Thymus (tissue), 11 donors: Measurements from ENCODE around the gene ATP4B. TPM values are rescaled to one million over a fixed set of nuclear protein-coding genes. Genes with fewer than 3 reads are reported as not detected.

ENCODE experiments used
- DNase-seq, 9 donors: peaks; one replicate each; pipeline ENCODE4 v3.0.0-alpha.2; 2013; ENCODE audit warnings: low spot score in 9 of 9, low read depth in 6 of 9, missing footprints in 1 of 9
- H3K27ac ChIP-seq, 2 donors: one replicate each; pipeline ENCODE4 v1.5.1; 2013; ENCODE audit warnings: control low read depth in 1 of 2, low read depth in 1 of 2, low read length in 1 of 2, mild to moderate bottlenecking in 1 of 2, moderate library complexity in 1 of 2
- H3K27me3 ChIP-seq, 2 donors: one replicate each; pipeline ENCODE4 v1.5.1; 2013; ENCODE audit warnings: low read length in 1 of 2; ENCODE audit not compliant: control insufficient read depth in 2 of 2, insufficient read depth in 1 of 2
- H3K36me3 ChIP-seq, 2 donors: one replicate each; pipeline ENCODE4 v1.5.1; 2013; ENCODE audit warnings: low read length in 1 of 2, mild to moderate bottlenecking in 1 of 2, moderate library complexity in 1 of 2; ENCODE audit not compliant: control insufficient read depth in 2 of 2, insufficient read depth in 2 of 2
- H3K4me1 ChIP-seq, 2 donors: one replicate each; pipeline ENCODE4 v1.5.1; 2013; ENCODE audit warnings: low read length in 2 of 2; ENCODE audit not compliant: control insufficient read depth in 2 of 2, insufficient read depth in 2 of 2
- H3K4me3 ChIP-seq, 2 donors: one replicate each; pipeline ENCODE4 v1.5.1; 2013; ENCODE audit warnings: low read length in 2 of 2, control low read depth in 1 of 2, mild to moderate bottlenecking in 1 of 2
- H3K9me3 ChIP-seq, 2 donors: one replicate each; pipeline ENCODE4 v1.5.1; 2013; ENCODE audit warnings: low read length in 1 of 2, mild to moderate bottlenecking in 1 of 2; ENCODE audit not compliant: control insufficient read depth in 2 of 2, insufficient read depth in 1 of 2
- WGBS: extraction: QIAGEN DNeasy Blood & Tissue Kit; methylation state at CpG from one replicate; pipeline ENCODE4 v1.1.7; 2013; 5-methylcytosine and 5-hydroxymethylcytosine counted together
- polyA plus RNA-seq: library from polyadenylated mRNA; stranded (reverse); fragments of 200-250 nt; gene quantifications from one replicate; pipeline ENCODE4 v1.2.3, GENCODE V29; 2013
- total RNA-seq: library from RNA; stranded (reverse); fragments of 120-200 nt; gene quantifications from one replicate; pipeline ENCODE4 v1.2.4, GENCODE V29; 2013
- donor health status: healthy.

ATP4B gene
- total and polyA plus RNA-seq, 2 donors, result 0.34 to 0.38 TPM

DNA sequence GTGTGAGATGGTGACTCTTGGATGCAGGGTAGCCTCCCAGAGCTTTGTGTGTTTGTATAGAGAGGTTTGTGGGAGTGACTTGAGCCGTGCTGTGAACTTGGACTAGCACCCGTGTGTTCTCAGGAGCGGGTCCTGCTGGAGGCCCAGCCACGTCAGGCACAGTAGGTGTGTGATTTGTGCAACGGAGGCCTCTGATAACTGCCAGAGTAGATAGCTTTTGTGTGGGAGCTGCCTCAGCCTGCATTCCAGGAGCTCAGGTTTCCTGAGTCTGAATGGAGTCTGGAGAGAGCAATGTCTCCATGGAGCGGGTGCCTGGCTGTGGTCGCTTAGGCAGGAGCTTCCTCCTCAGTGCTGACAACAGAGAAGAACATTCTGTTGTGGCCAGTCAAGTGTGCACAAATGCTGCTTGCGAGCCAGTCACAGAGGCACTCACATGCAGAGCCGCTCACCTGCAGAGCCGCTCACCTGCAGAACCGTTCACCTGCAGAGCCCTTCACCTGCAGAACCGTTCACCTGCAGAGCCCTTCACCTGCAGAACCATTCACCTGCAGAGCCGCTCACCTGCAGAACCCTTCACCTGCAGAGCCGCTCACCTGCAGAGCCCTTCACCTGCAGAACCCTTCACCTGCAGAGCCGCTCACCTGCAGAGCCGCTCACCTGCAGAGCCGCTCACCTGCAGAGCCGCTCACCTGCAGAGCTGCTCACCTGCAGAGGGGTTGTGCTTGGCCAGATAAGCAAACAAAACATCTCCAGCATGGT, 40.8 kb downstream of the ATP4B start:
- DNase-seq, result peak in 1 of 9 donors; percentile 10
- no peak overlapping the region for H3K27ac ChIP-seq
- WGBS, result 89% methylated on average over 18 of the region's 18 CpGs
- no peaks in the 10 kb centered on the region for H3K4me1 ChIP-seq
- H3K36me3 ChIP-seq, result peaks cover 25 to 28% of the 10 kb centered on the region in 2 donors
- no peaks in the 10 kb centered on the region for H3K9me3 ChIP-seq
- H3K27me3 ChIP-seq, result no peaks in the 10 kb centered on the region
- no peak overlapping the region for H3K4me3 ChIP-seq

DNA sequence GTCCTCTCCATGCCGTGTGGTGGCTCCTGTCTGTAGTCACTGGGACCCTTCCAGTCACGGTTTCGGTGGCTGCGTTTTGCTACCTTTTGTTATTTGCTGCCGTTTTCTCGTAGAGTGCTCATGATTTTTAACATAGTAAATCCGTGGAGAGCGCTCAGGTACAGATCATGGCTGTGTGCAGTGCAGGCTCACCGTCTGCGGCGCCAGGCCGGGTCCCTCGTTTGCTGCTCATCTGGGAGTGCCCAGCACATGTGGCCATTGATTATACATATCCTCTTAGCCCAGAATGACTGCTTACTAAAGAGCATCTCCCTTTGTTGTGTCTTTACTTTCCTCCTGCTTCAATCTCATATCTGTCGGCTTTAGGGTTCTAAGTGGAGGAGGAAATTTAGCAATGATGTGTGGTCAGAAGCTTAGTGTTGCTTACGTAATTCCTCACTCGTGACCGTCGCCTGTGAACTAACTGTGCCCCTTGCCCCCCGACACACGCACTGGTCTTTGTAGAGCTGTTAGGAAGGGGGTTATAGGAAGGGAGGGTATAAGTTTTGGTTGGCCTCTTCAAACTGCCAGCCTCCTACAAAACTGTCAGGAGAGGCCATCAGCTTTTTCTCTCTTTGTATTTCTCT, 41.6 kb downstream of the ATP4B start:
- H3K27ac ChIP-seq, result no peak overlapping the region
- H3K9me3 ChIP-seq, result no peaks in the 10 kb centered on the region
- no peak for DNase-seq
- H3K27me3 ChIP-seq, result no peaks in the 10 kb centered on the region
- 97% methylated on average over 20 of the region's 20 CpGs for WGBS
- H3K4me3 ChIP-seq, result no peak overlapping the region
- peaks cover 32 to 34% of the 10 kb centered on the region in 2 donors for H3K36me3 ChIP-seq
- no peaks in the 10 kb centered on the region for H3K4me1 ChIP-seq

DNA sequence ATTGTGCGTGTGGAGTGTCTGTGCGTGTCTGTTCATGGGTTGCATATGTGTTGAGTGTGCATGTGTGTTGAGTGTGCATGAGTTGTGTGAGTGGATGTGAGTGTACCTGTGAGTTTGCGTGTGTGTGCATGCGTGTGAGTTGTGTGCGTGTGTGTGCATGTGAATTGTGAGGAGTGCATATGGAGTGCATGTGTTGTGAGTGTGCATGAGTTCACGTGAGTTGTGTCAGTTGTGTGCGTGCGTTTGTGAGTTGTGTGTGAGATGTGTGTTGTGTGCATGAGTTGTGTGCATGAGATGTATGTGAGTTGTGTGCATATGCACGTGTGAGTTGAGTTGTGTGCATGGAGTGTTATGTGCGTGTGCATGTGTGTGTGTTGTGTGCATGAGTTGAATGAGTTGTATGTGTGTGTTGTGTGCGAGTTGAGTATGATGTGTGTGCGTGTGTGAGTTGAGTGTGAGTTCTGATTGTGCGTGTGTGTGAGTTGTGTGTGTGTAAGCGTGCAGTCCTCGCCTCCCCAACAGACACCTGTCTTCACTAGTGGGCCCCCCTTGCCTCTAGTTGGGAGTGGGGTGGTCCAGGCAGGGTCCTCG, 44.1 kb downstream of the ATP4B start:
- H3K36me3 ChIP-seq, result peaks cover 47 to 52% of the 10 kb centered on the region in 2 donors
- no peaks in the 10 kb centered on the region for H3K4me1 ChIP-seq
- no peak for DNase-seq
- no peaks in the 10 kb centered on the region for H3K27me3 ChIP-seq
- WGBS, result 98% methylated on average over 16 of the region's 16 CpGs
- no peak overlapping the region for H3K4me3 ChIP-seq
- no peak overlapping the region for H3K27ac ChIP-seq
- H3K9me3 ChIP-seq, result no peaks in the 10 kb centered on the region

DNA sequence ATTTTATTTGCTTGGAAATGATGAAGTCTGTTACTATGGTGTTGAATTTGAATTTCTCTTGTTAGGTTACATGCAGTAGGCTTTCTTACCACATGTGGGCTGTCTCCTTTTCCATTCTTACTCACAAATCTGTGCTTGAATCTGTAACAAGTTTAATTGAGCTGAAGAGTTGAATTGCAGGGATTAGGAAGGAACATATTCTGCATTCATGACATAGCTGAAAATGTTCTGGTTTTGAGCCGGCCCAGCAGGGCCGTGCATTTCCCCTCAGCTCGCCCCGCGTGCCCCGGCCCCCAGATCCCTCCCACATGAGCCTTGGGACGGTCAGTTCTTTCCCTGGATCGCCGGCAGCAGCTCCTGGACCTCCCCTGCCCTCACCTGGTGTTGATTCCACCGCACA, 45.4 kb downstream of the ATP4B start:
- no peaks in the 10 kb centered on the region for H3K27me3 ChIP-seq
- H3K27ac ChIP-seq, result no peak overlapping the region
- H3K4me3 ChIP-seq, result no peak overlapping the region
- H3K4me1 ChIP-seq, result no peaks in the 10 kb centered on the region
- WGBS, result 98% methylated on average over 10 of the region's 10 CpGs
- no peaks in the 10 kb centered on the region for H3K9me3 ChIP-seq
- DNase-seq, result no peak
- peaks cover 45 to 50% of the 10 kb centered on the region in 2 donors for H3K36me3 ChIP-seq

DNA sequence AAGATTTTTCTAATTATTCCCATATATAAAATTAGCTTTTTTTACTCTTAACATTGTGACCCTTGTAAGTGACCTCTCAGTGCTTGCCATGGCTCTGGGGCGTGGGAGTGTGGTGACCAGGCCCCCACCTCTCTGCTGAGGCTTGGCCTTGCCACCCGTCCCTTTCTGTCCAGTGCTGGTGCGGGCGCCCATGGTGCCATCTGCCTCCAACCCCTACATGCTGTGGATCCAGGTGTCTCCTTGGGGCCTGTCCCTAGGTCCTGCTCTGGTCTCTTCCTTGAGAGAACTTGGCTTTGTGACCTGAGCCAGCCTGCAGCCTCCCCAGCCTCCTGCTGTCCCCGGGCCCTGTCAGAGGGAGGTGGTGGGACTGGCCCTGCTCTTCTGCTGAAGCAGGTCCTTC, 46.0 kb downstream of the ATP4B start:
- H3K9me3 ChIP-seq, result no peaks in the 10 kb centered on the region
- no peak overlapping the region for H3K27ac ChIP-seq
- H3K27me3 ChIP-seq, result no peaks in the 10 kb centered on the region
- H3K4me3 ChIP-seq, result no peak overlapping the region
- WGBS, result 98% methylated on average over 5 of the region's 5 CpGs
- peaks cover 48 to 50% of the 10 kb centered on the region in 2 donors for H3K36me3 ChIP-seq
- no peak for DNase-seq
- H3K4me1 ChIP-seq, result no peaks in the 10 kb centered on the region

DNA sequence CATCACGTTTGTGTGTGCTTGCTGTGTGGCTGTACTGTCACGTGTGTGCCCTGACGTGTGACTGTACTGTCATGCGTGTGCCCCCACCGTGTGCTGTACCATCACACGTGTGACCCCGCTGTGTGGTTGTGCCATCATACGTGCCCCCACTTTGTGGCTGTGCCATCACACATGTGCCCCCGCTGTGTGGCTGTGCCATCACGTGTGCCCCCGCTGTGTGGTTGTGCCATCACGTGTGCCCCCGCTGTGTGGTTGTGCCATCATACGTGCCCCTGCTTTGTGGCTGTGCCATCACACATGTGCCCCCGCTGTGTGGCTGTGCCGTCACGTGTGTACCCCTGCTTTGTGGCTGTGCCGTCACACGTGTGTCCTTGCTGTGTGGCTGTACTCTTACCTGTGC, 47.7 kb downstream of the ATP4B start:
- Histone ChIP-seq H3K36me3 (peaks cover 40 to 62% of the 10 kb centered on the region in 2 donors), H3K27ac (no peak overlapping the region), H3K27me3 (no peaks in the 10 kb centered on the region), H3K4me3 (no peak overlapping the region), H3K9me3 (no peaks in the 10 kb centered on the region), H3K4me1 (no peaks in the 10 kb centered on the region)
- DNase-seq, result no peak
- 97% methylated on average over 19 of the region's 19 CpGs for WGBS

DNA sequence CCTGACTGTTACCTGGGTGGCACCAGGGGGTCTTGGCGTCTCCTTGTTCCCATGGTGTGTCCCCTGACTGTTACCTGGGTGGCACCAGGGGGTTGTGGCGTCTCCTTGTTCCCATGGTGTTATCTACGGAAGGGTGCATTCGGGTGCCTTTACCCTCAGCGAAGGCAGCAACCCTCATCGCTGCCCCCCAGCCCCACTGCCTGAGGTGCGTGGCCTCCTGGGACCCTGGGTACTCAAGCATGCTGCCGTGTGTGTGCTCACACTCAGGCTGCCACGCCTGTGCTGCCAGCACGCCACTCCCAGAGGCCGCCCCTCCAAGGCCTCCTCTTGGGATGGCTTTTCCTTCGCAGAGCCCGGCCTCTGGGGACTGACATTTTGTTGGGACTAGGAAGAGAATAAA, 48.4 kb downstream of the ATP4B start:
- no peaks in the 10 kb centered on the region for H3K9me3 ChIP-seq

DNA sequence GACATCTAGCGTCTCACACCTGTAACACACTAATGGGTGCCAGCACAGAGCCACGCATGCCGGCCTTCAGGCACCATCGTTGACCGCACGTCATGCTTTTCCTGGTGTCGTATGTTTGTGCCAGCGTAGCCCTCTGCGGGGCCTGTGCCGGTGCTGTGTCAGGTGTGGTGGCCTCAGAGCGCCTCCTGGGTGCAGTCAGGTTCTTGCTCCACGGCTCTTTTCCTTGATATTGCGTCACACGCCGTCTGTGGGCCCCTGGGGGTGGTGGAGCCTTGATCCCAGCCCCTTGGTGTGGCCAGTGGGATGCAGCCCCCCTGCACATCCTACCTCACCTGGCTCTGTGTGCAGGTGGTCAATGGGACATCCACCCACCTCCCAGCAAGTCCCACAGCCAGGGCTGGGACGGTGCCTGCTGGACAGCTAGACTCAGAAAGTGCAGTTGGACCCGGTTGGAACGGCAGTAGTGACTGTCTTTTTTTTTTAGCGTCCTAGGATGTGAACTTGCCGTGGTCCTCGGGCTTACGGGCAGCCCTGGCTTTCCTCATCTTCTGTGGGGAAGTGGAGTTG, 48.9 kb downstream of the ATP4B start:
- no peaks in the 10 kb centered on the region for H3K9me3 ChIP-seq
- peaks cover 35 to 57% of the 10 kb centered on the region in 2 donors for H3K36me3 ChIP-seq
- no peaks in the 10 kb centered on the region for H3K27me3 ChIP-seq
- no peak overlapping the region for H3K4me3 ChIP-seq
- no peak overlapping the region for H3K27ac ChIP-seq
- H3K4me1 ChIP-seq, result no peaks in the 10 kb centered on the region
- no peak for DNase-seq
- 98% methylated on average over 22 of the region's 22 CpGs for WGBS

More for the DNA sequence above, 48.4 kb downstream of the ATP4B start:
- no peaks in the 10 kb centered on the region for H3K27me3 ChIP-seq
- H3K36me3 ChIP-seq, result peaks cover 35 to 62% of the 10 kb centered on the region in 2 donors
- no peak overlapping the region for H3K27ac ChIP-seq
- H3K4me1 ChIP-seq, result no peaks in the 10 kb centered on the region
- 98% methylated on average over 13 of the region's 13 CpGs for WGBS
- no peak overlapping the region for H3K4me3 ChIP-seq
- DNase-seq, result no peak
